C4-2B (cell line): ENCODE measurements around the gene GBP2.
"Not testable (repeated sequence)": the region's sequence is repeated elsewhere in the genome, so short reads cannot be mapped to it uniquely, and the experiment has no call there.

Source experiments
- H3K27ac ChIP-seq: fragments of 450-650 bp; 2 replicates; pipeline ENCODE4 v1.5.1; 2017
- CTCF ChIP-seq: fragments of 450-650 bp; conservative IDR thresholded peaks from 2 replicates; pipeline ENCODE4 v1.5.1; 2017; ENCODE audit warnings: mild to moderate bottlenecking
- ZFX ChIP-seq: fragments of 450-650 bp; IDR thresholded peaks from 2 replicates; pipeline ENCODE4 v1.6.1; 2017

The GBP2 gene

GRCh38 chr1:89081005-89081404, 44.9 kb downstream of the GBP2 start:
- no peak overlapping the region for H3K27ac ChIP-seq
- TF ChIP-seq CTCF: no peak
- TF ChIP-seq ZFX: no peak

- H3K27ac ChIP-seq: not testable (repeated sequence)
Observed at GRCh38 chr1:89080068-89080467, 45.8 kb downstream of the GBP2 start.

GRCh38 chr1:89072466-89073065, 53.3 kb downstream of the GBP2 start:
- not testable (repeated sequence) for H3K27ac ChIP-seq

GRCh38 chr1:89070509-89070908, 55.4 kb downstream of the GBP2 start:
- H3K27ac ChIP-seq: no peak overlapping the region
- TF ChIP-seq ZFX (no peak), CTCF (no peak)

GRCh38 chr1:89069951-89070350, 56.0 kb downstream of the GBP2 start:
- no peak for TF ChIP-seq CTCF
- no peak for TF ChIP-seq ZFX
- no peak overlapping the region for H3K27ac ChIP-seq

- H3K27ac ChIP-seq: no peak overlapping the region
- TF ChIP-seq CTCF (no peak), ZFX (no peak)
Observed at GRCh38 chr1:89068291-89068690, 57.6 kb downstream of the GBP2 start.

- H3K27ac ChIP-seq: no peak within 1 kb of the TSS
- TF ChIP-seq CTCF: no peak
- TF ChIP-seq ZFX: no peak
Observed at GRCh38 chr1:89065079-89065868, 60.6 kb downstream of the GBP2 start, which contains the start of gene GBP1. GBP1 (minus strand) TSS chr1:89065208; CDS start chr1:89063234, 1,974 bp downstream.

GRCh38 chr1:89064632-89065031, 61.3 kb downstream of the GBP2 start:
- no peak overlapping the region for H3K27ac ChIP-seq
- TF ChIP-seq CTCF (no peak), ZFX (no peak)
